ENCODE measurements around the gene SRP9.

- no peak for TF ChIP-seq CTCF (IDR thresholded peaks at IDR 0.05)
- TF ChIP-seq POLR2A (IDR thresholded peaks at IDR 0.05), result no peak
Measured at GRCh38 chr1:225739542-225740107, 38.0 kb upstream of the SRP9 start.

Data from heart left ventricle (tissue), 13 donors.